ENCODE measurements around the gene DENND1A.

DENND1A gene

GRCh38 chr9:123967323-123967722 lies 37.4 kb upstream of the DENND1A start:
- H3K4me3 ChIP-seq (ENCODE audit: low read depth, low read length): no peak overlapping the region
- no peak for TF ChIP-seq CTCF (IDR thresholded peaks at IDR 0.05; ENCODE audit: low read depth, low read length)

- no peak overlapping the region for H3K4me3 ChIP-seq (ENCODE audit: low read depth, low read length)
- no peak for TF ChIP-seq CTCF (IDR thresholded peaks at IDR 0.05; ENCODE audit: low read depth, low read length)
These were observed 36.1 kb upstream of the DENND1A start for GRCh38 chr9:123965801-123966686.

GRCh38 chr9:123964761-123965160 lies 34.8 kb upstream of the DENND1A start:
- TF ChIP-seq CTCF (IDR thresholded peaks at IDR 0.05; ENCODE audit: low read depth, low read length): no peak
- H3K4me3 ChIP-seq (ENCODE audit: low read depth, low read length): no peak overlapping the region

- H3K4me3 ChIP-seq (ENCODE audit: low read depth, low read length): no peak overlapping the region
- TF ChIP-seq CTCF (IDR thresholded peaks at IDR 0.05; ENCODE audit: low read depth, low read length): no peak
These were observed 31.0 kb upstream of the DENND1A start for GRCh38 chr9:123960965-123961364.

GRCh38 chr9:123960366-123960765 lies 30.4 kb upstream of the DENND1A start:
- TF ChIP-seq CTCF (IDR thresholded peaks at IDR 0.05; ENCODE audit: low read depth, low read length): no peak
- H3K4me3 ChIP-seq (ENCODE audit: low read depth, low read length): no peak overlapping the region

- no peak for TF ChIP-seq CTCF (IDR thresholded peaks at IDR 0.05; ENCODE audit: low read depth, low read length)
- H3K4me3 ChIP-seq (ENCODE audit: low read depth, low read length): no peak overlapping the region
These were observed 29.9 kb upstream of the DENND1A start for GRCh38 chr9:123959787-123960186.

- H3K4me3 ChIP-seq (ENCODE audit: low read depth, low read length): no peak overlapping the region
- no peak for TF ChIP-seq CTCF (IDR thresholded peaks at IDR 0.05; ENCODE audit: low read depth, low read length)
These were observed 27.8 kb upstream of the DENND1A start for GRCh38 chr9:123957731-123958130.
